ENCODE data around the gene WDR81. TPM values are rescaled to one million over a fixed set of nuclear protein-coding genes. Genes with fewer than 3 reads are reported as not detected.

The WDR81 gene
- total RNA-seq, 1 donor from 2014 or later: 35.5 TPM

GRCh38 chr17:1714980-1715802 lies 9.3 kb upstream of the WDR81 start:
- Histone ChIP-seq H3K27me3 (ENCODE audit: control insufficient read depth, insufficient read depth, low read length) (no peaks in the 10 kb centered on the region), H3K36me3 (ENCODE audit: control insufficient read depth, insufficient read depth, low read length) (peaks cover 11% of the 10 kb centered on the region), H3K4me3 (ENCODE audit: low read depth, low read length) (peak overlapping the region; percentile 89)
- TF ChIP-seq CTCF (IDR thresholded peaks at IDR 0.05; ENCODE audit: insufficient read depth, low read length, poor library complexity, severe bottlenecking): no peak
- no peak for DNase-seq (ENCODE audit: low read depth)

- no peak for DNase-seq (ENCODE audit: low read depth)
- peaks cover 11% of the 10 kb centered on the region for H3K36me3 ChIP-seq (ENCODE audit: control insufficient read depth, insufficient read depth, low read length)
- H3K27me3 ChIP-seq (ENCODE audit: control insufficient read depth, insufficient read depth, low read length): no peaks in the 10 kb centered on the region
- no peak for TF ChIP-seq CTCF (IDR thresholded peaks at IDR 0.05; ENCODE audit: insufficient read depth, low read length, poor library complexity, severe bottlenecking)
- H3K4me3 ChIP-seq (ENCODE audit: low read depth, low read length): peak overlapping the region; percentile 89
These were observed 8.8 kb upstream of the WDR81 start for GRCh38 chr17:1715803-1716075.

GRCh38 chr17:1716076-1716911 lies 8.2 kb upstream of the WDR81 start:
- DNase-seq (ENCODE audit: low read depth): peak; percentile 100
- TF ChIP-seq CTCF (IDR thresholded peaks at IDR 0.05; ENCODE audit: insufficient read depth, low read length, poor library complexity, severe bottlenecking): no peak
- H3K4me3 ChIP-seq (ENCODE audit: low read depth, low read length): peak overlapping the region; percentile 89
- peaks cover 8% of the 10 kb centered on the region for H3K36me3 ChIP-seq (ENCODE audit: control insufficient read depth, insufficient read depth, low read length)
- no peaks in the 10 kb centered on the region for H3K27me3 ChIP-seq (ENCODE audit: control insufficient read depth, insufficient read depth, low read length)

GRCh38 chr17:1716912-1717695 lies 7.4 kb upstream of the WDR81 start:
- TF ChIP-seq CTCF (IDR thresholded peaks at IDR 0.05; ENCODE audit: insufficient read depth, low read length, poor library complexity, severe bottlenecking): no peak
- DNase-seq (ENCODE audit: low read depth): peak; percentile 98

GRCh38 chr17:1718362-1719165 lies 5.9 kb upstream of the WDR81 start:
- H3K36me3 ChIP-seq (ENCODE audit: control insufficient read depth, insufficient read depth, low read length): peaks cover under 1% of the 10 kb centered on the region
- H3K27me3 ChIP-seq (ENCODE audit: control insufficient read depth, insufficient read depth, low read length): no peaks in the 10 kb centered on the region
- no peak for DNase-seq (ENCODE audit: low read depth)
- no peak for TF ChIP-seq CTCF (IDR thresholded peaks at IDR 0.05; ENCODE audit: insufficient read depth, low read length, poor library complexity, severe bottlenecking)
- no peak overlapping the region for H3K4me3 ChIP-seq (ENCODE audit: low read depth, low read length)

More at GRCh38 chr17:1716912-1717695, 7.4 kb upstream of the WDR81 start:
- Histone ChIP-seq H3K27me3 (ENCODE audit: control insufficient read depth, insufficient read depth, low read length) (no peaks in the 10 kb centered on the region), H3K4me3 (ENCODE audit: low read depth, low read length) (peak overlapping the region; percentile 65), H3K36me3 (ENCODE audit: control insufficient read depth, insufficient read depth, low read length) (peaks cover 8% of the 10 kb centered on the region)

Measured in kidney epithelial cell (primary cell).